NB4 (cell line): ENCODE results near the gene TMEM150B.

ENCODE experiments used
- DNase-seq: peaks from one replicate; pipeline ENCODE4 v3.0.0; 2010; ENCODE audit warnings: low read depth
- H3K4me3 ChIP-seq: one replicate; pipeline ENCODE4 v1.5.1; 2011; ENCODE audit warnings: mild to moderate bottlenecking, low read depth, low read length, moderate library complexity
- CTCF ChIP-seq: IDR thresholded peaks from one replicate; pipeline ENCODE4 v1.5.1; 2012; ENCODE audit warnings: low read depth, low read length
- MAX ChIP-seq: IDR thresholded peaks from 2 replicates; pipeline ENCODE4 v1.6.1; 2011; ENCODE audit warnings: low read depth, low read length
- MYC ChIP-seq: IDR thresholded peaks from 2 replicates; pipeline ENCODE4 v1.6.1; 2011; ENCODE audit warnings: low read depth, low read length
- POLR2A ChIP-seq: IDR thresholded peaks from 2 replicates; pipeline ENCODE4 v1.6.1; 2011; ENCODE audit warnings: mild to moderate bottlenecking; ENCODE audit not compliant: insufficient read length; ENCODE audit errors: extremely low read depth

Gene TMEM150B

GRCh38 chr19:55324662-55325061 is 479 bp downstream of the TMEM150B start:
- no peak for TF ChIP-seq CTCF
- TF ChIP-seq MYC = no peak
- TF ChIP-seq POLR2A = no peak
- TF ChIP-seq MAX = no peak
- DNase-seq = no peak
- no peak overlapping the region for H3K4me3 ChIP-seq

- TF ChIP-seq MYC (no peak), CTCF (no peak), POLR2A (no peak), MAX (no peak)
- DNase-seq = no peak
- H3K4me3 ChIP-seq = no peak overlapping the region
These were observed 2.8 kb downstream of the TMEM150B start for GRCh38 chr19:55322204-55322885.

GRCh38 chr19:55321466-55322137 is 3.5 kb downstream of the TMEM150B start:
- no peak for DNase-seq
- TF ChIP-seq MYC (no peak), CTCF (no peak), POLR2A (no peak), MAX (no peak)
- H3K4me3 ChIP-seq = no peak overlapping the region

GRCh38 chr19:55320844-55321419 is 4.2 kb downstream of the TMEM150B start:
- no peak for DNase-seq
- H3K4me3 ChIP-seq = no peak overlapping the region
- TF ChIP-seq MYC = no peak
- no peak for TF ChIP-seq MAX
- no peak for TF ChIP-seq POLR2A
- TF ChIP-seq CTCF = no peak

GRCh38 chr19:55319785-55320184 is 5.4 kb downstream of the TMEM150B start:
- DNase-seq = no peak

More at GRCh38 chr19:55319785-55320184, 5.4 kb downstream of the TMEM150B start:
- TF ChIP-seq MYC (no peak), CTCF (no peak), MAX (no peak), POLR2A (no peak)
- no peak overlapping the region for H3K4me3 ChIP-seq
